Panc1 (cell line): ENCODE measurements around the gene ZFAND2A.

Experiments
- POLR2AphosphoS5 ChIP-seq: IDR thresholded peaks from 2 replicates; pipeline ENCODE4 v1.6.1; 2012; ENCODE audit warnings: mild to moderate bottlenecking, low read depth, low read length, moderate library complexity
- SIN3A ChIP-seq: IDR thresholded peaks from 2 replicates; pipeline ENCODE4 v1.6.1; 2012; ENCODE audit warnings: low read depth, mild to moderate bottlenecking, low read length, moderate library complexity, borderline replicate concordance; ENCODE audit not compliant: insufficient read depth
- TF ChIP-seq, protein P1 (sequence below): fragments of 450-650 bp; IDR thresholded peaks from 2 replicates; pipeline ENCODE4 v1.5.1; 2017; ENCODE audit warnings: mild to moderate bottlenecking

DNA sequence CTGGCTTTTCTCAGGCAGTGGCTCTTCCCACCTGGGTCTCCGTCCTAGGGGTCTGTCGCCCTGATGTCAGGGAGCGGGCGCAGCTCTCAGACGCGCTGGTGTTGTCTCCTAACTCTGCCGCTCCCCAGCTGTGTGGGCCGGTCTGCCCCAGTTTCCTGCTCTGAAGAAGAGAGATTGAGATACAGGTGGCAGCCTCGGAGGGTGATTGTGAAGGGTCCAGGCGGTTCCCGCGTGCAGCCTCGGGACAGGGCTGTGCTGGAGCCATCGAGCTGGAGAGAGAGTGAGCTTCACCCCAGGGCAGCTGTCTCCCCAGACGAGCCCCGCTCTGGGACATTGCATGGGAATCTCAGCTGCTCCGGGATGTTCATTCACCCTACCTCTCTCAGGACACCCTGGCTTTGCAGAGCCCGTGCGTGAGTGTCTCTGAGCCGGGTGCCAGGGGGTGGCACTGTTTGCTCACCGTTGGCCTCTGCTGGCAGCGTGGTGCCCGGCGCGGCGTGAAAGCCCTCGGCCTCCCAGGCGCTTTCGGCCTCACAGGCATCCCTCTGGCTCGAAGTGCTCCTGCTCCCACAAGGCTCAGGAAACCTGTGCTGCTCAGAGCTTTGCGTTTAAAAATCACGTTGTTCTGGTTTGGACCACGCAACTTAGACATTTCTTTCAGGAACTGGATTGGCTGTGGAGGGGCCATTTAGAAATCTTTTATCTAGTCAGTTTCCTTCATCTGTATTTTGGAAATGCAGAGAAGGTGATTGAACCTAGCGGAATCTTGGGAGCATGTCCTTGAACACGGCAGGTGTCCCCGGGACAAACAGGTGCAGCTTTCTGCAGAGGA is 33.8 kb upstream of the ZFAND2A start:
- TF ChIP-seq, protein P1, sequence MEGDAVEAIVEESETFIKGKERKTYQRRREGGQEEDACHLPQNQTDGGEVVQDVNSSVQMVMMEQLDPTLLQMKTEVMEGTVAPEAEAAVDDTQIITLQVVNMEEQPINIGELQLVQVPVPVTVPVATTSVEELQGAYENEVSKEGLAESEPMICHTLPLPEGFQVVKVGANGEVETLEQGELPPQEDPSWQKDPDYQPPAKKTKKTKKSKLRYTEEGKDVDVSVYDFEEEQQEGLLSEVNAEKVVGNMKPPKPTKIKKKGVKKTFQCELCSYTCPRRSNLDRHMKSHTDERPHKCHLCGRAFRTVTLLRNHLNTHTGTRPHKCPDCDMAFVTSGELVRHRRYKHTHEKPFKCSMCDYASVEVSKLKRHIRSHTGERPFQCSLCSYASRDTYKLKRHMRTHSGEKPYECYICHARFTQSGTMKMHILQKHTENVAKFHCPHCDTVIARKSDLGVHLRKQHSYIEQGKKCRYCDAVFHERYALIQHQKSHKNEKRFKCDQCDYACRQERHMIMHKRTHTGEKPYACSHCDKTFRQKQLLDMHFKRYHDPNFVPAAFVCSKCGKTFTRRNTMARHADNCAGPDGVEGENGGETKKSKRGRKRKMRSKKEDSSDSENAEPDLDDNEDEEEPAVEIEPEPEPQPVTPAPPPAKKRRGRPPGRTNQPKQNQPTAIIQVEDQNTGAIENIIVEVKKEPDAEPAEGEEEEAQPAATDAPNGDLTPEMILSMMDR: peak; percentile 92
- TF ChIP-seq POLR2AphosphoS5 (no peak), SIN3A (no peak)
